ENCODE measurements around the gene HSPA1B.

HSPA1B gene

DNA sequence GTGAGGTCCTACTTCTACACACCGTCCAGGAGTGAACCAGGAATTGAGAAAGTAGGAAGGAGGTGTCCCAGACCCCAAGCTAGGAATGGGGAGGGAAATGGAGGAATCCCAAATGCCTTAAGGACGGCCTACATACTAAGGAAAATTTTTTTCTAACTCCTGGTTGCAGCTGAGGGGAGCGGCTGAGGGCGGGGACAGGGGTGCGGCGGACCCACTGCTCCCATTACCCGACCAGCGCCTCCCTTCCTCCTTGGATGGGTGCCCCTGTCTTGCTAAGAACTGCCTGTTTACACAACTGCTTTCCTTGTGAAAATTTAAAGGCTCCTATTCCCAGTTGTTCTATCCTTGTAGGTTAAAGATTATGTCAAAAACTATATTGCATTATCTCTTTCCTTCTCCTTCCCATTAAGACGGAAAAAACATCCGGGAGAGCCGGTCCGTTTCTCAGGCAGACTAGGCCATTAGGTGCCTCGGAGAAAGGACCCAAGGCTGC is 699 bp upstream of the HSPA1B start (continued):
- TF ChIP-seq ZNF768 (tag by site-specific recombination; IDR thresholded peaks at IDR 0.05) (no peak), ZBTB20 (tag by site-specific recombination; IDR thresholded peaks at IDR 0.05) (0 out of 2 replicates have a peak, but pooled peaks have one; percentile 31), ZNF623 (tag by site-specific recombination; IDR thresholded peaks at IDR 0.05) (no peak), ZNF366 (tag by site-specific recombination; conservative IDR thresholded peaks at IDR 0.05) (no peak), ZNF335 (tag by site-specific recombination; conservative IDR thresholded peaks at IDR 0.05) (peak; percentile 100), RBAK (tag by site-specific recombination; IDR thresholded peaks at IDR 0.05) (no peak), ZBTB7A (tag by site-specific recombination; IDR thresholded peaks at IDR 0.05; ENCODE audit: low read depth) (no peak), ZBTB1 (tag by site-specific recombination; IDR thresholded peaks at IDR 0.05) (no peak), ZNF621 (tag by site-specific recombination; IDR thresholded peaks at IDR 0.05) (no peak), KLF7 (tag by site-specific recombination; IDR thresholded peaks at IDR 0.05; ENCODE audit: borderline replicate concordance) (peak; percentile 79), SP7 (tag by site-specific recombination; IDR thresholded peaks at IDR 0.05) (peak; percentile 45), ZFP41 (tag by site-specific recombination; IDR thresholded peaks at IDR 0.05; ENCODE audit: borderline replicate concordance) (no peak), KLF16 (tag by site-specific recombination; IDR thresholded peaks at IDR 0.05) (peak; percentile 56; the same call in 1 of the 2 replicates), TCF7L2 (IDR thresholded peaks at IDR 0.05; ENCODE audit: borderline replicate concordance, low read depth, low read length) (no peak), ZNF76 (tag by site-specific recombination; IDR thresholded peaks at IDR 0.05; ENCODE audit: borderline replicate concordance, low read depth) (no peak)
- TF ChIP-seq, protein P1, sequence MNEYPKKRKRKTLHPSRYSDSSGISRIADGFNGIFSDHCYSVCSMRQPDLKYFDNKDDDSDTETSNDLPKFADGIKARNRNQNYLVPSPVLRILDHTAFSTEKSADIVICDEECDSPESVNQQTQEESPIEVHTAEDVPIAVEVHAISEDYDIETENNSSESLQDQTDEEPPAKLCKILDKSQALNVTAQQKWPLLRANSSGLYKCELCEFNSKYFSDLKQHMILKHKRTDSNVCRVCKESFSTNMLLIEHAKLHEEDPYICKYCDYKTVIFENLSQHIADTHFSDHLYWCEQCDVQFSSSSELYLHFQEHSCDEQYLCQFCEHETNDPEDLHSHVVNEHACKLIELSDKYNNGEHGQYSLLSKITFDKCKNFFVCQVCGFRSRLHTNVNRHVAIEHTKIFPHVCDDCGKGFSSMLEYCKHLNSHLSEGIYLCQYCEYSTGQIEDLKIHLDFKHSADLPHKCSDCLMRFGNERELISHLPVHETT (tag by site-specific recombination; IDR thresholded peaks at IDR 0.05): peak; percentile 81; the same call in 1 of the 2 replicates
- TF ChIP-seq, protein P2, sequence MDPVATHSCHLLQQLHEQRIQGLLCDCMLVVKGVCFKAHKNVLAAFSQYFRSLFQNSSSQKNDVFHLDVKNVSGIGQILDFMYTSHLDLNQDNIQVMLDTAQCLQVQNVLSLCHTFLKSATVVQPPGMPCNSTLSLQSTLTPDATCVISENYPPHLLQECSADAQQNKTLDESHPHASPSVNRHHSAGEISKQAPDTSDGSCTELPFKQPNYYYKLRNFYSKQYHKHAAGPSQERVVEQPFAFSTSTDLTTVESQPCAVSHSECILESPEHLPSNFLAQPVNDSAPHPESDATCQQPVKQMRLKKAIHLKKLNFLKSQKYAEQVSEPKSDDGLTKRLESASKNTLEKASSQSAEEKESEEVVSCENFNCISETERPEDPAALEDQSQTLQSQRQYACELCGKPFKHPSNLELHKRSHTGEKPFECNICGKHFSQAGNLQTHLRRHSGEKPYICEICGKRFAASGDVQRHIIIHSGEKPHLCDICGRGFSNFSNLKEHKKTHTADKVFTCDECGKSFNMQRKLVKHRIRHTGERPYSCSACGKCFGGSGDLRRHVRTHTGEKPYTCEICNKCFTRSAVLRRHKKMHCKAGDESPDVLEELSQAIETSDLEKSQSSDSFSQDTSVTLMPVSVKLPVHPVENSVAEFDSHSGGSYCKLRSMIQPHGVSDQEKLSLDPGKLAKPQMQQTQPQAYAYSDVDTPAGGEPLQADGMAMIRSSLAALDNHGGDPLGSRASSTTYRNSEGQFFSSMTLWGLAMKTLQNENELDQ (tag by site-specific recombination; IDR thresholded peaks at IDR 0.05; ENCODE audit: low read depth): no peak
- TF ChIP-seq, protein P3, sequence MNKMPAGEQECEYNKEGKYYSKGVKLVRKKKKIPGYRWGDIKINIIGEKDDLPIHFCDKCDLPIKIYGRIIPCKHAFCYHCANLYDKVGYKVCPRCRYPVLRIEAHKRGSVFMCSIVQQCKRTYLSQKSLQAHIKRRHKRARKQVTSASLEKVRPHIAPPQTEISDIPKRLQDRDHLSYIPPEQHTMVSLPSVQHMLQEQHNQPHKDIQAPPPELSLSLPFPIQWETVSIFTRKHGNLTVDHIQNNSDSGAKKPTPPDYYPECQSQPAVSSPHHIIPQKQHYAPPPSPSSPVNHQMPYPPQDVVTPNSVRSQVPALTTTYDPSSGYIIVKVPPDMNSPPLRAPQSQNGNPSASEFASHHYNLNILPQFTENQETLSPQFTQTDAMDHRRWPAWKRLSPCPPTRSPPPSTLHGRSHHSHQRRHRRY (tag by site-specific recombination; IDR thresholded peaks at IDR 0.05): no peak
- TF ChIP-seq, protein P4, sequence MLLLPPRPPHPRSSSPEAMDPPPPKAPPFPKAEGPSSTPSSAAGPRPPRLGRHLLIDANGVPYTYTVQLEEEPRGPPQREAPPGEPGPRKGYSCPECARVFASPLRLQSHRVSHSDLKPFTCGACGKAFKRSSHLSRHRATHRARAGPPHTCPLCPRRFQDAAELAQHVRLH (tag by site-specific recombination; IDR thresholded peaks at IDR 0.05): peak; percentile 85
- TF ChIP-seq, protein P5, sequence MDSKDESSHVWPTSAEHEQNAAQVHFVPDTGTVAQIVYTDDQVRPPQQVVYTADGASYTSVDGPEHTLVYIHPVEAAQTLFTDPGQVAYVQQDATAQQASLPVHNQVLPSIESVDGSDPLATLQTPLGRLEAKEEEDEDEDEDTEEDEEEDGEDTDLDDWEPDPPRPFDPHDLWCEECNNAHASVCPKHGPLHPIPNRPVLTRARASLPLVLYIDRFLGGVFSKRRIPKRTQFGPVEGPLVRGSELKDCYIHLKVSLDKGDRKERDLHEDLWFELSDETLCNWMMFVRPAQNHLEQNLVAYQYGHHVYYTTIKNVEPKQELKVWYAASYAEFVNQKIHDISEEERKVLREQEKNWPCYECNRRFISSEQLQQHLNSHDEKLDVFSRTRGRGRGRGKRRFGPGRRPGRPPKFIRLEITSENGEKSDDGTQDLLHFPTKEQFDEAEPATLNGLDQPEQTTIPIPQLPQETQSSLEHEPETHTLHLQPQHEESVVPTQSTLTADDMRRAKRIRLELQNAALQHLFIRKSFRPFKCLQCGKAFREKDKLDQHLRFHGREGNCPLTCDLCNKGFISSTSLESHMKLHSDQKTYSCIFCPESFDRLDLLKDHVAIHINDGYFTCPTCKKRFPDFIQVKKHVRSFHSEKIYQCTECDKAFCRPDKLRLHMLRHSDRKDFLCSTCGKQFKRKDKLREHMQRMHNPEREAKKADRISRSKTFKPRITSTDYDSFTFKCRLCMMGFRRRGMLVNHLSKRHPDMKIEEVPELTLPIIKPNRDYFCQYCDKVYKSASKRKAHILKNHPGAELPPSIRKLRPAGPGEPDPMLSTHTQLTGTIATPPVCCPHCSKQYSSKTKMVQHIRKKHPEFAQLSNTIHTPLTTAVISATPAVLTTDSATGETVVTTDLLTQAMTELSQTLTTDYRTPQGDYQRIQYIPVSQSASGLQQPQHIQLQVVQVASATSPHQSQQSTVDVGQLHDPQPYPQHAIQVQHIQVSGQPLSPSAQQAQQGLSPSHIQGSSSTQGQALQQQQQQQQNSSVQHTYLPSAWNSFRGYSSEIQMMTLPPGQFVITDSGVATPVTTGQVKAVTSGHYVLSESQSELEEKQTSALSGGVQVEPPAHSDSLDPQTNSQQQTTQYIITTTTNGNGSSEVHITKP (tag by site-specific recombination; IDR thresholded peaks at IDR 0.05): peak; percentile 94
- TF ChIP-seq, protein P6, sequence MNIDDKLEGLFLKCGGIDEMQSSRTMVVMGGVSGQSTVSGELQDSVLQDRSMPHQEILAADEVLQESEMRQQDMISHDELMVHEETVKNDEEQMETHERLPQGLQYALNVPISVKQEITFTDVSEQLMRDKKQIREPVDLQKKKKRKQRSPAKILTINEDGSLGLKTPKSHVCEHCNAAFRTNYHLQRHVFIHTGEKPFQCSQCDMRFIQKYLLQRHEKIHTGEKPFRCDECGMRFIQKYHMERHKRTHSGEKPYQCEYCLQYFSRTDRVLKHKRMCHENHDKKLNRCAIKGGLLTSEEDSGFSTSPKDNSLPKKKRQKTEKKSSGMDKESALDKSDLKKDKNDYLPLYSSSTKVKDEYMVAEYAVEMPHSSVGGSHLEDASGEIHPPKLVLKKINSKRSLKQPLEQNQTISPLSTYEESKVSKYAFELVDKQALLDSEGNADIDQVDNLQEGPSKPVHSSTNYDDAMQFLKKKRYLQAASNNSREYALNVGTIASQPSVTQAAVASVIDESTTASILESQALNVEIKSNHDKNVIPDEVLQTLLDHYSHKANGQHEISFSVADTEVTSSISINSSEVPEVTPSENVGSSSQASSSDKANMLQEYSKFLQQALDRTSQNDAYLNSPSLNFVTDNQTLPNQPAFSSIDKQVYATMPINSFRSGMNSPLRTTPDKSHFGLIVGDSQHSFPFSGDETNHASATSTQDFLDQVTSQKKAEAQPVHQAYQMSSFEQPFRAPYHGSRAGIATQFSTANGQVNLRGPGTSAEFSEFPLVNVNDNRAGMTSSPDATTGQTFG (tag by site-specific recombination; IDR thresholded peaks at IDR 0.05; ENCODE audit: borderline replicate concordance): no peak
- TF ChIP-seq, protein P7, sequence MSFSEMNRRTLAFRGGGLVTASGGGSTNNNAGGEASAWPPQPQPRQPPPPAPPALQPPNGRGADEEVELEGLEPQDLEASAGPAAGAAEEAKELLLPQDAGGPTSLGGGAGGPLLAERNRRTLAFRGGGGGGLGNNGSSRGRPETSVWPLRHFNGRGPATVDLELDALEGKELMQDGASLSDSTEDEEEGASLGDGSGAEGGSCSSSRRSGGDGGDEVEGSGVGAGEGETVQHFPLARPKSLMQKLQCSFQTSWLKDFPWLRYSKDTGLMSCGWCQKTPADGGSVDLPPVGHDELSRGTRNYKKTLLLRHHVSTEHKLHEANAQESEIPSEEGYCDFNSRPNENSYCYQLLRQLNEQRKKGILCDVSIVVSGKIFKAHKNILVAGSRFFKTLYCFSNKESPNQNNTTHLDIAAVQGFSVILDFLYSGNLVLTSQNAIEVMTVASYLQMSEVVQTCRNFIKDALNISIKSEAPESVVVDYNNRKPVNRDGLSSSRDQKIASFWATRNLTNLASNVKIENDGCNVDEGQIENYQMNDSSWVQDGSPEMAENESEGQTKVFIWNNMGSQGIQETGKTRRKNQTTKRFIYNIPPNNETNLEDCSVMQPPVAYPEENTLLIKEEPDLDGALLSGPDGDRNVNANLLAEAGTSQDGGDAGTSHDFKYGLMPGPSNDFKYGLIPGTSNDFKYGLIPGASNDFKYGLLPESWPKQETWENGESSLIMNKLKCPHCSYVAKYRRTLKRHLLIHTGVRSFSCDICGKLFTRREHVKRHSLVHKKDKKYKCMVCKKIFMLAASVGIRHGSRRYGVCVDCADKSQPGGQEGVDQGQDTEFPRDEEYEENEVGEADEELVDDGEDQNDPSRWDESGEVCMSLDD (tag by site-specific recombination; IDR thresholded peaks at IDR 0.05): peak; percentile 48; the same call in 1 of the 2 replicates
- TF ChIP-seq, protein P8, sequence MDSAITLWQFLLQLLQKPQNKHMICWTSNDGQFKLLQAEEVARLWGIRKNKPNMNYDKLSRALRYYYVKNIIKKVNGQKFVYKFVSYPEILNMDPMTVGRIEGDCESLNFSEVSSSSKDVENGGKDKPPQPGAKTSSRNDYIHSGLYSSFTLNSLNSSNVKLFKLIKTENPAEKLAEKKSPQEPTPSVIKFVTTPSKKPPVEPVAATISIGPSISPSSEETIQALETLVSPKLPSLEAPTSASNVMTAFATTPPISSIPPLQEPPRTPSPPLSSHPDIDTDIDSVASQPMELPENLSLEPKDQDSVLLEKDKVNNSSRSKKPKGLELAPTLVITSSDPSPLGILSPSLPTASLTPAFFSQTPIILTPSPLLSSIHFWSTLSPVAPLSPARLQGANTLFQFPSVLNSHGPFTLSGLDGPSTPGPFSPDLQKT (IDR thresholded peaks at IDR 0.05; ENCODE audit: borderline replicate concordance, low read depth, low read length): no peak
